Measurements from ENCODE around the gene ABHD6. TPM values are rescaled to one million over a fixed set of nuclear protein-coding genes. Genes with fewer than 3 reads are reported as not detected.
A peak's percentile ranks its signal among the peaks of the same experiment; 100 is the strongest.

Gene ABHD6
- total RNA-seq, 4 donors from 2014 or later = 18.8 to 29.7 (median 19.5) TPM

- no peak overlapping the region for H3K4me3 ChIP-seq
- TF ChIP-seq POLR2A (IDR thresholded peaks at IDR 0.05) = no peak
- no peak for TF ChIP-seq EP300 (IDR thresholded peaks at IDR 0.05)
- TF ChIP-seq CTCF (IDR thresholded peaks at IDR 0.05) = no peak
- no peaks in the 10 kb centered on the region for H3K9me3 ChIP-seq
- no peak overlapping the region for H3K27ac ChIP-seq
- H3K27me3 ChIP-seq = no peaks in the 10 kb centered on the region
- 87% methylated on average over 8 of the region's 8 CpGs for WGBS, 2 donors
- no peak for DNase-seq (ENCODE audit: low spot score in 2 of 2)
- H3K36me3 ChIP-seq = no peaks in the 10 kb centered on the region
- H3K4me1 ChIP-seq = peaks cover 0 to 31% (median 11%) of the 10 kb centered on the region in 4 donors
Measured at GRCh38 chr3:58329150-58329921, 91.7 kb downstream of the ABHD6 start.

- DNase-seq (ENCODE audit: low spot score in 2 of 2) = no peak
- no peaks in the 10 kb centered on the region for H3K27me3 ChIP-seq
- WGBS, 2 donors = 94 to 95% methylated on average over 5 of the region's 5 CpGs
- H3K36me3 ChIP-seq = no peaks in the 10 kb centered on the region
- H3K27ac ChIP-seq = no peak overlapping the region
- H3K9me3 ChIP-seq = no peaks in the 10 kb centered on the region
- no peak overlapping the region for H3K4me3 ChIP-seq
- peaks cover 0 to 36% (median 11%) of the 10 kb centered on the region in 4 donors for H3K4me1 ChIP-seq
- TF ChIP-seq POLR2A (IDR thresholded peaks at IDR 0.05) (no peak), EP300 (IDR thresholded peaks at IDR 0.05) (no peak), CTCF (IDR thresholded peaks at IDR 0.05) (no peak)
Measured at GRCh38 chr3:58329922-58330413, 92.4 kb downstream of the ABHD6 start.

- H3K9me3 ChIP-seq = no peaks in the 10 kb centered on the region
- peaks cover 0 to 43% (median 12%) of the 10 kb centered on the region in 4 donors for H3K4me1 ChIP-seq
- H3K36me3 ChIP-seq = no peaks in the 10 kb centered on the region
- WGBS, 2 donors = 70% methylated on average over 4 of the region's 4 CpGs
- DNase-seq (ENCODE audit: low spot score in 2 of 2) = no peak
- TF ChIP-seq CTCF (IDR thresholded peaks at IDR 0.05) (no peak), EP300 (IDR thresholded peaks at IDR 0.05) (no peak), POLR2A (IDR thresholded peaks at IDR 0.05) (no peak)
- no peaks in the 10 kb centered on the region for H3K27me3 ChIP-seq
- H3K4me3 ChIP-seq = no peak overlapping the region
- H3K27ac ChIP-seq = peak overlapping the region in 2 of 4 donors; percentile 76 to 87
Measured at GRCh38 chr3:58331593-58332152, 94.1 kb downstream of the ABHD6 start.

- Histone ChIP-seq H3K27me3 (no peaks in the 10 kb centered on the region), H3K27ac (peak within 1 kb of the TSS; percentile 50 to 87 (median 76)), H3K36me3 (no peaks in the 10 kb centered on the region), H3K4me1 (peaks cover 0 to 51% (median 12%) of the 10 kb centered on the region in 4 donors), H3K4me3 (peak within 1 kb of the TSS; percentile 80 to 92 (median 84)), H3K9me3 (no peaks in the 10 kb centered on the region)
- TF ChIP-seq EP300 (IDR thresholded peaks at IDR 0.05) = peak in 1 of 2 donors; percentile 41
- peak in 2 of 5 experiments; percentile 51 to 72 for TF ChIP-seq CTCF (IDR thresholded peaks at IDR 0.05)
- peak; percentile 45 to 55 for TF ChIP-seq POLR2A (IDR thresholded peaks at IDR 0.05)
- WGBS, 2 donors = 0 to 2% methylated on average over 23 to 37 of the region's 79 CpGs
- peak; percentile 53 to 61 for DNase-seq (ENCODE audit: low spot score in 2 of 2)
Measured at GRCh38 chr3:58332575-58333188, 95.1 kb downstream of the ABHD6 start, which contains the start of gene PXK. TSS of gene PXK (plus strand) at chr3:58332892. CDS start at chr3:58332989, 97 bp downstream.

Measured in tibial nerve (tissue), 4 donors.